Measurements from ENCODE around the gene LRRN4. TPM values are rescaled to one million over a fixed set of nuclear protein-coding genes. Genes with fewer than 3 reads are reported as not detected.
A peak's percentile ranks its signal among the peaks of the same experiment; 100 is the strongest.

The LRRN4 gene
- total RNA-seq, 4 donors from 2014 or later, result not detected

DNA sequence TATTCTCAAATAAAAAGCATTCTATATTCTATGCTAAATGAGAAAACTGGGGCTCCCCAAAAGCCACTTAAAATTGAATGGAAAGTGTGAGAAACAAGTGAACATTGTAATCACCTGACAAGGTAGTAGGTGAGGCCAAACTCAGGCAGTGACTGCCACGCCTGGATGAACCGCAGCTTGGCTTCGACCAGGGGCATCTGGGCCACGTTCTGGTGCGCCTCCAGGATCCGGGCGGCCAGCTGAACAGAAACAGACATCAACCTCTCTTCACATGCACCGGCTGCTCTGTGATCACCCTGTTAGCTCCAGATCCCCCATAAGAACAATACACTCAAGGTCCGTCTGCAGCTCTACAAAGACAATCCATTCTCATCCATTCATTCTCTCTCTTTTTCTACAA is 30.1 kb upstream of the LRRN4 start:
- Histone ChIP-seq H3K36me3 (no peaks in the 10 kb centered on the region), H3K27me3 (no peaks in the 10 kb centered on the region), H3K4me1 (no peaks in the 10 kb centered on the region), H3K4me3 (no peak overlapping the region), H3K27ac (no peak overlapping the region), H3K9me3 (no peaks in the 10 kb centered on the region)
- ATAC-seq, result no peak
- 68 to 77% methylated on average over 9 of the region's 9 CpGs for WGBS, 2 donors (ENCODE audit: low coverage in 1 of 2)
- TF ChIP-seq, protein P1, sequence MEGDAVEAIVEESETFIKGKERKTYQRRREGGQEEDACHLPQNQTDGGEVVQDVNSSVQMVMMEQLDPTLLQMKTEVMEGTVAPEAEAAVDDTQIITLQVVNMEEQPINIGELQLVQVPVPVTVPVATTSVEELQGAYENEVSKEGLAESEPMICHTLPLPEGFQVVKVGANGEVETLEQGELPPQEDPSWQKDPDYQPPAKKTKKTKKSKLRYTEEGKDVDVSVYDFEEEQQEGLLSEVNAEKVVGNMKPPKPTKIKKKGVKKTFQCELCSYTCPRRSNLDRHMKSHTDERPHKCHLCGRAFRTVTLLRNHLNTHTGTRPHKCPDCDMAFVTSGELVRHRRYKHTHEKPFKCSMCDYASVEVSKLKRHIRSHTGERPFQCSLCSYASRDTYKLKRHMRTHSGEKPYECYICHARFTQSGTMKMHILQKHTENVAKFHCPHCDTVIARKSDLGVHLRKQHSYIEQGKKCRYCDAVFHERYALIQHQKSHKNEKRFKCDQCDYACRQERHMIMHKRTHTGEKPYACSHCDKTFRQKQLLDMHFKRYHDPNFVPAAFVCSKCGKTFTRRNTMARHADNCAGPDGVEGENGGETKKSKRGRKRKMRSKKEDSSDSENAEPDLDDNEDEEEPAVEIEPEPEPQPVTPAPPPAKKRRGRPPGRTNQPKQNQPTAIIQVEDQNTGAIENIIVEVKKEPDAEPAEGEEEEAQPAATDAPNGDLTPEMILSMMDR (IDR thresholded peaks at IDR 0.05), result no peak
- TF ChIP-seq POLR2A (IDR thresholded peaks at IDR 0.05), result no peak
- TF ChIP-seq POLR2AphosphoS5 (IDR thresholded peaks at IDR 0.05), result no peak
- no peak for TF ChIP-seq EP300 (IDR thresholded peaks at IDR 0.05)

DNA sequence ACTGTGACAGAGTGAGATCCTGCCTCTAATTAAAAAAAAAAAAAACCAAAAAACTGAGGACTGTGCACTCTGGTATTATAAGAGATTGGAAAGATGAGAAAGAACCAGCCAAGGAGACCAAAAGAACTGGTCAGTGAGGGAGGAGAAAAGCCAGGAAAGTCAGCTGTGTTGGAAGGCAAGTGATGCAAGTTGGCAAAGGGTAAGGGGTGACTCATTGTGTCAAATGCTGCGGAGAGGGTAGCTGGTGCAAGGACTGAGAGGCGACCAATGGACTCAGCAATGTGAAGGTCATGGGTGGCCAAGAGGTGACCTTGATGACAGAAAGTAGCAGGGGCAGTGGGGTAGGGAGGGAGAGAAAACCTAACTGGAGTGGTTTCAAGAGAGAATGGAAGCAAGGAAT is 27.4 kb upstream of the LRRN4 start:
- Histone ChIP-seq H3K4me1 (no peaks in the 10 kb centered on the region), H3K9me3 (no peaks in the 10 kb centered on the region), H3K4me3 (no peak overlapping the region), H3K36me3 (no peaks in the 10 kb centered on the region), H3K27ac (no peak overlapping the region), H3K27me3 (no peaks in the 10 kb centered on the region)
- peak; percentile 31 for ATAC-seq
- no peak for TF ChIP-seq POLR2A (IDR thresholded peaks at IDR 0.05)
- no peak for TF ChIP-seq EP300 (IDR thresholded peaks at IDR 0.05)
- TF ChIP-seq, protein P1 (IDR thresholded peaks at IDR 0.05), result no peak
- no peak for TF ChIP-seq POLR2AphosphoS5 (IDR thresholded peaks at IDR 0.05)
- WGBS, 2 donors (ENCODE audit: low coverage in 1 of 2), result 38 to 69% methylated on average over 2 of the region's 2 CpGs

DNA sequence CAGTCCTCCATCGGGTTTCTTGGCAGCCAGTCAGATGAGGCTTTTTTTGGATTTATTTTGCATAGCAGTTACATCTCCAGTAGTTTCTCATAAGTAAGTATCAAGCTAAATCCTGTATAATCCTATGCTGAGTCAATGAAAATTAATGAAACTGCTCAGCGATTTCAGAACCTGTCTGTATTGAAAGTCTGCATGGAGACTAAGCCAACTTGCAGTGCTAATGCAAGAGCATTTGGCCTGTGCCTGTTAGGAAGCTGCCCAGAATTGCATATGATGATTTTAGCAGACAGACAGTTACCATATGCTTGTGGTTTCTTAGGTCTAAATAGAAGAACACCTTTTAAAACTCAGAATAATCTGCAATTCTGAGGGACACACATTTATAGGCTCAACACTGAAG is 25.2 kb upstream of the LRRN4 start:
- 25% methylated on average over 2 of the region's 2 CpGs; no CpG with 5 or more reads in 1 of the 2 donors for WGBS, 2 donors (ENCODE audit: low coverage in 1 of 2)

DNA sequence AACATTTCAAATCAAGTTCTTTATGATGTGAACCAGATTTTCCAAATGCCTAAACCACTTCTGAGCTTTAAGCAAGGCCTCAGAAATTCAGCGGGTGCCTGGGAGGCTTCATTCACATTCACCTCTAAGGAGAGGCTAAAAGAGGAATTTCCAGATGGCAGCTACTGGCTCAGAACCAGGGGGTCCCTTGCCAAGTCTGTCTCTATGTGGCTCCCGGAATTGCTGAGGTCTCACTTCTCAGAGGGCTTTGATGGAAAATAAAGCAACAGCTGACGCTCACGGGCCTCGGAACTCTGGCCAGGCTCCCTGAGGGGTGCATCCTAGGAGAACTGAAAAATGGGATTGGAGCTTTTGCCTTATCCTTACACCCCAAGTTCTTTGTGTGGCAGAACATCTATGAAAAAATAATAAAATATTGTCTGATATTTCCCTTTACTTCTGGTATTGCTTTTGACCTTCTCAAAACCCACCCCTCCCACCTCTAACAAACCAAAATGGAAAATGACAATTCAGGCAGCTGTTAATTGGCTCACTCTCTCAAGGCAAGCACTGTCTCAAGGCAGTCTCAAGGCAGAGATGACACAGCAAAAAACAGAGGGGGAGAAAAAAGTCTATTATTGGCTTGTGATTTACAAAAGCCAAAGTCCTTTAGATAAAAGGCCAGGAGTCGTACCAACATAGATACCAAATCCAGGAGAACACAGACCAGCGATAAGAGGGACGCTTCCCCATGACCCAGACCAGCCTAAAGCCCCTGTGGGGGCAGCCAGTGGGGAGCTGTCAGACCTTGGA is 21.8 kb upstream of the LRRN4 start:
- peak overlapping the region in 1 of 4 donors; percentile 27 for H3K27ac ChIP-seq
- no peaks in the 10 kb centered on the region for H3K9me3 ChIP-seq
- H3K4me1 ChIP-seq, result peaks cover 0 to 8% (median 0%) of the 10 kb centered on the region in 3 donors
- H3K36me3 ChIP-seq, result no peaks in the 10 kb centered on the region
- no peak for TF ChIP-seq POLR2AphosphoS5 (IDR thresholded peaks at IDR 0.05)
- no peak for TF ChIP-seq EP300 (IDR thresholded peaks at IDR 0.05)
- TF ChIP-seq, protein P1 (IDR thresholded peaks at IDR 0.05), result no peak
- no peak for TF ChIP-seq POLR2A (IDR thresholded peaks at IDR 0.05)
- H3K4me3 ChIP-seq, result no peak overlapping the region
- WGBS, 2 donors (ENCODE audit: low coverage in 1 of 2), result 19 to 59% methylated on average over 5 of the region's 8 CpGs
- ATAC-seq, result peak; percentile 34
- no peaks in the 10 kb centered on the region for H3K27me3 ChIP-seq

More for the DNA sequence above, 25.2 kb upstream of the LRRN4 start:
- TF ChIP-seq POLR2A (IDR thresholded peaks at IDR 0.05) (no peak), POLR2AphosphoS5 (IDR thresholded peaks at IDR 0.05) (no peak), EP300 (IDR thresholded peaks at IDR 0.05) (no peak)
- TF ChIP-seq, protein P1 (IDR thresholded peaks at IDR 0.05), result no peak
- Histone ChIP-seq H3K27me3 (no peaks in the 10 kb centered on the region), H3K4me1 (peaks cover 0 to 8% (median 0%) of the 10 kb centered on the region in 3 donors), H3K9me3 (no peaks in the 10 kb centered on the region), H3K36me3 (no peaks in the 10 kb centered on the region), H3K27ac (no peak overlapping the region), H3K4me3 (no peak overlapping the region)
- ATAC-seq, result no peak

DNA sequence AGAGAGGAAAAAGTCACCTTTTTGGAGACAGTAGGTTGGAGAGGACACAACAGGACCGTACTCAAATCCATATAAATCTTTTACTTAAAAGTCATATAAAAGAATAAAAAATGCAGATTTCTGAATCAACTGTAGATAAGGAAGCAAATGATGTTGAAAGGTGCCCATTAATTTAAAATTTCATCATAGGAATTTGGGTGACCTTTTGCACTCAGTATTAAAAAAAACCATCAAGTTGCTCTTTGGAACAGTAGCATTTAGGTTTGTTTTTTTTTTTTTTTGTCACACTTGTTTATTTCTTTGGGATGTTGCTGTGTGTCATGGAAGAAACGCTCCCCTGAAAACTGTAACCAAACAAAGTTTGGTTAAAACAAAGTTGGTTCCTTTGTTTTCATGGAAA is 20.9 kb upstream of the LRRN4 start:
- Histone ChIP-seq H3K4me3 (no peak overlapping the region), H3K36me3 (no peaks in the 10 kb centered on the region), H3K27me3 (no peaks in the 10 kb centered on the region), H3K27ac (no peak overlapping the region), H3K9me3 (no peaks in the 10 kb centered on the region), H3K4me1 (peaks cover 0 to 8% (median 0%) of the 10 kb centered on the region in 3 donors)
- TF ChIP-seq POLR2AphosphoS5 (IDR thresholded peaks at IDR 0.05) (no peak), POLR2A (IDR thresholded peaks at IDR 0.05) (no peak), EP300 (IDR thresholded peaks at IDR 0.05) (no peak)
- TF ChIP-seq, protein P1 (IDR thresholded peaks at IDR 0.05), result no peak
- 65 to 83% methylated on average over 2 of the region's 2 CpGs for WGBS, 2 donors (ENCODE audit: low coverage in 1 of 2)
- ATAC-seq, result no peak

Data from gastroesophageal sphincter (tissue), 4 donors.